ENCODE data around the gene PLPPR3. TPM values are rescaled to one million over a fixed set of nuclear protein-coding genes. Genes with fewer than 3 reads are reported as not detected.

Gene PLPPR3
- polyA plus RNA-seq, 1 donor from 2014 or later: 239 TPM

GRCh38 chr19:813219-814151, 8.3 kb downstream of the PLPPR3 start:
- H3K36me3 ChIP-seq (ENCODE audit: insufficient read depth, low read length): no peaks in the 10 kb centered on the region

DNA sequence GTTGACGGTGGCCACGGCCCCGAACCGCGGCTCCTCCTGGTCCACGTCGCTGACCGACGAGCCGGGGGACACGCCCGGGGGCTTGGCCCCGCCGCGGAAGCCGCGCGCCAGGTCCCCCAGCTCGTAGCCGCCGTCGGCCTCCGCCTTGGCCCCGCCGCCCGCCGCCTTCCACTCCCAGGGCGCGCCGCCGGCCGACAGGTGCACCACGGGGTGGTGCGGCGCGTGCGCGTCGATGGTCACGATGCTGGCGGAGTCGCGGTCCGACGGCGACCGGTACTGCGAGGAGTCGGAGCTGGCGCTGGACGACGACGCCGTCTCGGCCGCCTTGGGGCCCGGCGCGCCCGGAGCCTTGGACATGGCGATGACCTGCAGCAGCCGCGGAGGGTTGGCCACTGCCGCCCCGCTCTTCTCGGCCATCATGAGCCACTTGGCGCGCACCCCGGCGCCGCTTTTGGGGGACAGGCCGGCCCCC, 9.0 kb downstream of the PLPPR3 start:
- H3K9ac ChIP-seq (ENCODE audit: low read length): no peak overlapping the region
- H3K36me3 ChIP-seq (ENCODE audit: insufficient read depth, low read length): no peaks in the 10 kb centered on the region
- peaks cover 8% of the 10 kb centered on the region for H3K79me2 ChIP-seq (replicated peaks; ENCODE audit: insufficient read depth, low read length)
- H4K20me1 ChIP-seq (ENCODE audit: insufficient read depth): peaks cover 11% of the 10 kb centered on the region
- H3K4me2 ChIP-seq (ENCODE audit: low read length): no peak overlapping the region
- H3K27me3 ChIP-seq (ENCODE audit: insufficient read depth, low read depth, low read length): no peaks in the 10 kb centered on the region
- H3K9me2 ChIP-seq (ENCODE audit: insufficient read depth, low read length): no peaks in the 10 kb centered on the region
- no peak overlapping the region for H2AFZ ChIP-seq (ENCODE audit: low read depth, low read length)
- H3F3A ChIP-seq (ENCODE audit: insufficient read depth, low read length, poor library complexity, severe bottlenecking): no peaks in the 10 kb centered on the region
- no peaks in the 10 kb centered on the region for H3K9me3 ChIP-seq (ENCODE audit: low read length)
- no peak overlapping the region for H3K4me3 ChIP-seq (ENCODE audit: low read length)
- no peak overlapping the region for H3K27ac ChIP-seq (ENCODE audit: low read length)
- TF ChIP-seq POLR2AphosphoS5 (IDR thresholded peaks at IDR 0.05) (peak; percentile 16), EP300 (conservative IDR thresholded peaks at IDR 0.05; ENCODE audit: poor library complexity, severe bottlenecking) (no peak), RAD21 (conservative IDR thresholded peaks at IDR 0.05) (no peak), EZH2 (IDR thresholded peaks at IDR 0.05; ENCODE audit: borderline replicate concordance, insufficient read depth, low read length, poor library complexity, severe bottlenecking) (no peak), CTCF (IDR thresholded peaks at IDR 0.05; ENCODE audit: poor library complexity, severe bottlenecking) (no peak)
- TF ChIP-seq, protein P1, sequence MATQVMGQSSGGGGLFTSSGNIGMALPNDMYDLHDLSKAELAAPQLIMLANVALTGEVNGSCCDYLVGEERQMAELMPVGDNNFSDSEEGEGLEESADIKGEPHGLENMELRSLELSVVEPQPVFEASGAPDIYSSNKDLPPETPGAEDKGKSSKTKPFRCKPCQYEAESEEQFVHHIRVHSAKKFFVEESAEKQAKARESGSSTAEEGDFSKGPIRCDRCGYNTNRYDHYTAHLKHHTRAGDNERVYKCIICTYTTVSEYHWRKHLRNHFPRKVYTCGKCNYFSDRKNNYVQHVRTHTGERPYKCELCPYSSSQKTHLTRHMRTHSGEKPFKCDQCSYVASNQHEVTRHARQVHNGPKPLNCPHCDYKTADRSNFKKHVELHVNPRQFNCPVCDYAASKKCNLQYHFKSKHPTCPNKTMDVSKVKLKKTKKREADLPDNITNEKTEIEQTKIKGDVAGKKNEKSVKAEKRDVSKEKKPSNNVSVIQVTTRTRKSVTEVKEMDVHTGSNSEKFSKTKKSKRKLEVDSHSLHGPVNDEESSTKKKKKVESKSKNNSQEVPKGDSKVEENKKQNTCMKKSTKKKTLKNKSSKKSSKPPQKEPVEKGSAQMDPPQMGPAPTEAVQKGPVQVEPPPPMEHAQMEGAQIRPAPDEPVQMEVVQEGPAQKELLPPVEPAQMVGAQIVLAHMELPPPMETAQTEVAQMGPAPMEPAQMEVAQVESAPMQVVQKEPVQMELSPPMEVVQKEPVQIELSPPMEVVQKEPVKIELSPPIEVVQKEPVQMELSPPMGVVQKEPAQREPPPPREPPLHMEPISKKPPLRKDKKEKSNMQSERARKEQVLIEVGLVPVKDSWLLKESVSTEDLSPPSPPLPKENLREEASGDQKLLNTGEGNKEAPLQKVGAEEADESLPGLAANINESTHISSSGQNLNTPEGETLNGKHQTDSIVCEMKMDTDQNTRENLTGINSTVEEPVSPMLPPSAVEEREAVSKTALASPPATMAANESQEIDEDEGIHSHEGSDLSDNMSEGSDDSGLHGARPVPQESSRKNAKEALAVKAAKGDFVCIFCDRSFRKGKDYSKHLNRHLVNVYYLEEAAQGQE (IDR thresholded peaks at IDR 0.05; ENCODE audit: borderline replicate concordance): no peak

More at GRCh38 chr19:813219-814151, 8.3 kb downstream of the PLPPR3 start:
- Histone ChIP-seq H3K9me2 (ENCODE audit: insufficient read depth, low read length) (no peaks in the 10 kb centered on the region), H3K9me3 (ENCODE audit: low read length) (no peaks in the 10 kb centered on the region), H3K27me3 (ENCODE audit: insufficient read depth, low read depth, low read length) (no peaks in the 10 kb centered on the region), H3K4me2 (ENCODE audit: low read length) (no peak overlapping the region), H3K79me2 (replicated peaks; ENCODE audit: insufficient read depth, low read length) (peaks cover 11% of the 10 kb centered on the region), H3K27ac (ENCODE audit: low read length) (no peak overlapping the region), H2AFZ (ENCODE audit: low read depth, low read length) (no peak overlapping the region), H4K20me1 (ENCODE audit: insufficient read depth) (peaks cover 11% of the 10 kb centered on the region), H3F3A (ENCODE audit: insufficient read depth, low read length, poor library complexity, severe bottlenecking) (no peaks in the 10 kb centered on the region), H3K9ac (ENCODE audit: low read length) (no peak overlapping the region), H3K4me3 (ENCODE audit: low read length) (no peak overlapping the region)
- TF ChIP-seq, protein P1 (IDR thresholded peaks at IDR 0.05; ENCODE audit: borderline replicate concordance): no peak
- TF ChIP-seq MXI1 (conservative IDR thresholded peaks at IDR 0.05; ENCODE audit: poor library complexity, severe bottlenecking) (no peak), RAD21 (conservative IDR thresholded peaks at IDR 0.05) (no peak)
